ENCODE results near the gene FAM25A.
"Not testable (repeated sequence)": the region's sequence is repeated elsewhere in the genome, so short reads cannot be mapped to it uniquely, and the experiment has no call there.

The FAM25A gene

DNA sequence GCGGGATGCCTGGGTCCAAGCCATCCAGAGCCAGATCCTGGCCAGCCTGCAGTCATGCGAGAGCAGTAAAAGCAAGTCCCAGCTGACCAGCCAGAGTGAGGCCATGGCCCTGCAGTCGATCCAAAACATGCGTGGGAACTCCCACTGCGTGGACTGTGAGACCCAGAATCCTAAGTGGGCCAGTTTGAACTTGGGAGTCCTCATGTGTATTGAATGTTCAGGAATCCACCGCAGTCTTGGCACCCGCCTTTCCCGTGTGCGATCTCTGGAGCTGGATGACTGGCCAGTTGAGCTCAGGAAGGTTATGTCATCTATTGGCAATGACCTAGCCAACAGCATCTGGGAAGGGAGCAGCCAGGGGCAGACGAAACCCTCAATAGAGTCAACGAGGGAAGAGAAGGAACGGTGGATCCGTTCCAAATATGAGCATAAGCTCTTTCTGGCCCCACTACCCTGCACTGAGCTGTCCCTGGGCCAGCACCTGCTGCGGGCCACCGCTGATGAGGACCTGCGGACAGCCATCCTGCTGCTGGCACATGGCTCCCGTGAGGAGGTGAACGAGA, 10.9 kb upstream of the FAM25A start:
- DNase-seq (ENCODE audit: low spot score), result not testable (repeated sequence)

DNA sequence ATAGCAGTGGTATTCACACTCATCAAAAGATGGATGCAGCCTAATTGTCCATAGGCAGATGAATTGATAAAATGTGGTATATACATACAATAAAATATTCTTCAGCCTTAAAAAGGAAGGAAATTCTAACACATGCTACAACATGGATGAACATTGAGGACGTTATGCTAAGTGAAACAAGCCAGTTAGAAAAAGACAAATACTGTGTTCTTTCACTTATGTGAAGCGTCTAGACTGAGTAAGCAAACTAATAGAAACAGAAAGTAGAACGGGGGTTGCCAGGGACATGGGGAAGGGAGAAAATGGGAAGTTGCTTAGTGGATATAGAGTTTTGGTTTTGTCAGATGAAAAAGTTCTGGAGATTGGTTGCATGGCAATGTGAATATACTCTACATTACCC, 6.6 kb upstream of the FAM25A start:
- DNase-seq (ENCODE audit: low spot score), result not testable (repeated sequence)

DNA sequence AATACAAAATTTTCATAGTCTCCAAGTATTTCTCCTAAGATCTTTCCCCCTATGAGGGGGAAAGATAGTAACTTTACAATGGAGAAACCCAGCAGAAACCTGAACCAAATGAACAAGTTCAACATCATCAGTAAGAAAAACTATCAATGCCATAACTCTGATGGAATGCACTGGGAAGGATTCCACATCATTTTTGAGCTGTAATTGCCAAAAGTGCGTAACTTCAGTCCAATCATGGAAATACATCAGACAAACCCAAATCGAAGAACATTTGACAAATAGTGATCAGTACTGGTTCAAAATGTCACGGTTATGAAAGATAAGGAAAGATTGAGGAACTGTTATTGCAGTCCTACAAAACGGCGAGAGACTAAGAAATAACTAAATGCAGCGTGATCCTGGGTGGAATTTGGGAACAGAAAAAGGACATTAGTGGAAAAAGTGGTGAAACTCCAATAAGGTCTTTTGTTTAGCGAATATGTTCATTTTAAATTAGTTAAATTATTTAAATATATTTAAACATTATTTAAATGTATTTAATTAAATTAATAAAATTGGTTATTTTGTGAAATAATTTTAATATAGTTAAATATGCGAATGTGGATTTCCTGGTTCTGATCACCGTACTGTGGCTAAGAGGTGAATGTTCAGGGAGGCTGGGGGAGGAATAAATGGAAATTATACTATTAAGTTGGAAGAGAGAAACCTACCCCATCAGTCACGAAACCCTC, 4.9 kb upstream of the FAM25A start:
- not testable (repeated sequence) for DNase-seq (ENCODE audit: low spot score)

DNA sequence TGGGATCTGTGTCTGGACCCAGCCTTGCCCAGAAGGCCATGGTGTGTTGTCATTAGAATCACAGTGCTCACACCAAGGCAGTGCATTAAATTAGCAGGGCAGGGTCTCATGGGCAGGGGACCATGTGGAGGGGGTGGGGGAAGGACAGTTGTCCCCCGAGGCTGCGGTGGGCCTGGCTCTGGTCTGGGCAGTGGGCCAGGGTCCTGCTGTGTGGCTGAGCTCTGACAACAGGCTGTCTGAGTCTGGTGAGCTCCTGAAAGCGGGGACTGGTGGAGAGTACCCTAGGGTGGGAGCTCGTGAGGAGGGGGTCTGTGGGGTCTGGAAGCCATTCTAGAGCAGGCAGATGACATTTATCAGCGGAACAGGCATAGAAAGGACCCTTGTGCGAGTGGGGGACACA, 2.0 kb upstream of the FAM25A start:
- not testable (repeated sequence) for DNase-seq (ENCODE audit: low spot score)

- DNase-seq (ENCODE audit: low spot score), result not testable (repeated sequence)
These were observed 1.0 kb upstream of the FAM25A start for GRCh38 chr10:87019066-87019465.

DNA sequence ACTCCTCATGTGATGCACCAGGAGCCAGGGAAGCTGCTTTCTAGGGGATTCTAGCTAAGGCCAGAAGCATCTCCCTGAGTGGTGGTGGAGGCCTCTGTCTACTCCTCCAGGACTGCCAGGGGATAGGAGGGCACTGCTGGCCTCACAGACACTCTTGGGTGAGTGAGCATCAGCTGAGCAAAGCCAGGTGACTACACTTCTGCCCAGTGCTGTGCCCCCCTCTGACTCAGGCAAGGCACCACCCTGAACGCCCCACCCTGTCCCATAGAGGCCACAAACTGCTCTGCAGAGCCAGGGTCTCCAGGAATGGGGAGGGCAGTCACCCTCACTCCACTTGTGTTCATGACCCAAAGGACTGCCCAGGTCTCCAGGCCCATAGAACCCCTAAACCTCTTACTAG, 590 bp upstream of the FAM25A start:
- not testable (repeated sequence) for DNase-seq (ENCODE audit: low spot score)

- DNase-seq (ENCODE audit: low spot score), result not testable (repeated sequence)
These were observed 5.3 kb downstream of the FAM25A start for GRCh38 chr10:87025285-87025958.

- not testable (repeated sequence) for DNase-seq (ENCODE audit: low spot score)
These were observed 6.8 kb downstream of the FAM25A start for GRCh38 chr10:87026747-87027508.

DNA sequence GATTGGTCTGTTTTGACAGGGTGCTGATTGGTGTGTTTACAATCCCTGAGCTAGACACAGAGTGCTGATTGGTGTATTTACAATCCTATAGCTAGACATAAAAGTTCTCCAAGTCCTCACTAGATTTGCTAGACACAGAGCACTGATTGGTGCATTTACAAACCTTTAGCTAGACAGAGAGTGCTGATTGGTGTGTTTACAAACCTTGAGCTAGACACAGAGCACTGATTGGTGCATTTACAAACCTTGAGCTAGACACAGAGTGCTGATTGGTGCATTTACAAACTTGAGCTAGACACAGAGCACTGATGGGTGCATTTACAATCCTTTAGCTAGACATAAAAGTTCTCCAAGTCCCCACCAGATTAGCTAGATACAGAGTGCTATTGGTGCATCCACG, 10.3 kb downstream of the FAM25A start:
- not testable (repeated sequence) for DNase-seq (ENCODE audit: low spot score)

DNA sequence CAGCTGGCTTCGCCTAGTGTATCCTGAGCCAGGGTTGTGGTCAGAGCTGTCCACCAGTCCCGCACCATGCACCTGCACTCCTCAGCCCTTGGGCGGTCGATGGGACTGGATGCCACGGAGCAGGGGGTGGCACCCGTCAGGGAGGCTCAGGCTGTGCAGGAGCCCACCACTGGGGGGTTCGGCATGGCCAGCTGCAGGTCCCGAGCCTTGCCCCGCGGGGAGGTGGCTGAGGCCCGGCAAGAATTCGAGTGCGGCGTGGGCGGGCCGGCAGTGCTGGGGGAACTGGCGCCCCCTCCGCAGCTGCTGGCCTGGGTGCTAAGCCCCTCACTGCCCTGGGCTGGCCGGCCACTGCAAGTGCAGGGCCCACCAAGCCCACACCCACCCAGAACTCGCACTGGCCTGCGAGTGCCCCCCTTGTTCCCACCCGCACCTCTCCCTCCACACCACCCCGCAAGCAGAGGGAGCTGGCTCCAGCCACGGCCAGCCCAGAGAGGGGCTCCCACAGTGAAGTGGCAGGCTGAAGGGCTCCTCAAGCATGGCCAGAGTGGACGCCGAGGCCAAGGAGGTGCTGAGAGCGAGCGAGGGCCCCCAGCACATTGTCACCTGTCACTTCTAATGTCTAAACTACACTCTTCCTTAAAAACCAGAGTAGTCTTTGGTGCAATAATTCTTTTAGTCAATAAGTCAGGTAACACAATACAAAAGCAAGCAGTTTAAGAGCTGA, 11.0 kb downstream of the FAM25A start:
- DNase-seq (ENCODE audit: low spot score), result no peak
- no peak for TF ChIP-seq CTCF (IDR thresholded peaks at IDR 0.05; ENCODE audit: extremely low read depth, missing control alignments)

- no peak for TF ChIP-seq CTCF (IDR thresholded peaks at IDR 0.05; ENCODE audit: extremely low read depth, missing control alignments)
- DNase-seq (ENCODE audit: low spot score), result no peak
These were observed 16.5 kb downstream of the FAM25A start for GRCh38 chr10:87036623-87037022.

DNA sequence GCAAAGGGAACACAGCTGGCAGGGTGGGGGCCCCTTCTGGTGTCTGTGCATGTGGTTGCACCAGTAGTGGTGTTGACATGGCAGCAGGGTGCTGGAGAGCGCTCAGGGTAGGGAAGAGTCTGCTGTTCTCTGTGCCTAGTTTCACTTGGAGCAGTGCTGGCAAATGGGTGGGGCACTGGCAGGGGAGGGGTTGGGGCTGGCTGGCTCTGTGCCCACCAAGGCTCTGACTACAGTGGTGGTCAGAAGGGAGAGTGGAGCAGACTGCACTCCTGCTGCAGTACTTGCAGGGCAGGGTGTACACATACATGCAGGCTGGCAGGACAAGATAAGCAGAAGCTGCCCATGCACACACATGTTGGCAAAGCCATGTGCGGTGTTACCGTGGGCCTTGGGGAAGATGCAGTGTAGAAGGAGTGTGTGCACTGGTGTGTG, 18.2 kb downstream of the FAM25A start:
- no peak for TF ChIP-seq CTCF (IDR thresholded peaks at IDR 0.05; ENCODE audit: extremely low read depth, missing control alignments)
- no peak for DNase-seq (ENCODE audit: low spot score)

All from GM20000 (cell line).